SK-N-SH treated with all-trans-retinoic acid at 6 μM for 48 hours (cell line): ENCODE results near the gene KCTD18.

Experiments used
- ARNTL ChIP-seq: fragments of 450-650 bp; formaldehyde crosslinking; IDR thresholded peaks from 2 replicates; pipeline ENCODE4 v1.5.0; 2020; ENCODE audit warnings: low read depth, mild to moderate bottlenecking, moderate library complexity, borderline replicate concordance
- CREB5 ChIP-seq: fragments of 250-450 bp; sonication (Bioruptor Pico); IDR thresholded peaks from 2 replicates; pipeline ENCODE4 v1.5.1; 2020; ENCODE audit warnings: low read depth, mild to moderate bottlenecking, moderate library complexity
- GLIS3 ChIP-seq: fragments of 250-450 bp; sonication (Bioruptor Pico); IDR thresholded peaks from 2 replicates; pipeline ENCODE4 v1.5.0; 2020; ENCODE audit warnings: mild to moderate bottlenecking, moderate library complexity
- ISL1 ChIP-seq: fragments of 250-450 bp; sonication (Bioruptor Pico); IDR thresholded peaks from 2 replicates; pipeline ENCODE4 v2.1.2; 2022; ENCODE audit warnings: mild to moderate bottlenecking, moderate library complexity
- OSR1 ChIP-seq: fragments of 250-450 bp; sonication (Bioruptor Pico); IDR thresholded peaks from 2 replicates; pipeline ENCODE4 v1.8.0; 2022; ENCODE audit warnings: moderate library complexity, mild to moderate bottlenecking, inconsistent platforms
- PATZ1 ChIP-seq: fragments of 250-450 bp; sonication (Bioruptor Pico); IDR thresholded peaks from 2 replicates; pipeline ENCODE4 v1.8.0; 2020; ENCODE audit warnings: mild to moderate bottlenecking, moderate library complexity, borderline replicate concordance
- POU6F1 ChIP-seq: fragments of 250-450 bp; sonication (Bioruptor Pico); IDR thresholded peaks from 2 replicates; pipeline ENCODE4 v1.8.0; 2021; ENCODE audit warnings: low read depth, mild to moderate bottlenecking, moderate library complexity, borderline replicate concordance
- PPARA ChIP-seq: fragments of 250-450 bp; sonication (Bioruptor Pico); IDR thresholded peaks from 2 replicates; pipeline ENCODE4 v1.5.0; 2020; ENCODE audit warnings: mild to moderate bottlenecking, borderline replicate concordance
- TCF4 ChIP-seq: fragments of 250-450 bp; sonication (Bioruptor Pico); IDR thresholded peaks from 2 replicates; pipeline ENCODE4 v1.8.0; 2021; ENCODE audit warnings: mild to moderate bottlenecking, moderate library complexity, borderline replicate concordance
- ZFP3 ChIP-seq: fragments of 250-450 bp; sonication (Bioruptor Pico); IDR thresholded peaks from 2 replicates; pipeline ENCODE4 v1.5.0; 2020; ENCODE audit warnings: mild to moderate bottlenecking, moderate library complexity
- ZFP30 ChIP-seq: fragments of 450-650 bp; formaldehyde crosslinking; IDR thresholded peaks from 2 replicates; pipeline ENCODE4 v1.5.0; 2022; ENCODE audit warnings: mild to moderate bottlenecking, moderate library complexity
- ZNF565 ChIP-seq: fragments of 450-650 bp; formaldehyde crosslinking; conservative IDR thresholded peaks from 2 replicates; pipeline ENCODE4 v1.5.0; 2020; ENCODE audit warnings: low read depth, mild to moderate bottlenecking, moderate library complexity
- ZNF70 ChIP-seq: fragments of 450-650 bp; formaldehyde crosslinking; IDR thresholded peaks from 2 replicates; pipeline ENCODE4 v1.5.0; 2020; ENCODE audit warnings: mild to moderate bottlenecking, moderate library complexity

GRCh38 chr2:200523604-200524003 is 13.7 kb upstream of the KCTD18 start:
- TF ChIP-seq GLIS3 (CRISPR knock-in tag) (no peak), PATZ1 (CRISPR knock-in tag) (no peak), CREB5 (no peak), PPARA (CRISPR knock-in tag) (no peak), ZNF70 (CRISPR knock-in tag) (no peak), POU6F1 (CRISPR knock-in tag) (no peak), ZFP30 (no peak), ARNTL (CRISPR knock-in tag) (no peak), ZFP3 (CRISPR knock-in tag) (no peak), ZNF565 (CRISPR knock-in tag) (no peak), ISL1 (CRISPR knock-in tag) (no peak), TCF4 (no peak), OSR1 (no peak)
